H1 (cell line): ENCODE measurements around the gene ZNF407. TPM values are rescaled to one million over a fixed set of nuclear protein-coding genes. Genes with fewer than 3 reads are reported as not detected.

Experiments used
- CREB1 ChIP-seq: IDR thresholded peaks from 2 replicates; pipeline ENCODE4 v1.6.1; 2012; ENCODE audit warnings: inconsistent platforms
- EZH2 ChIP-seq: fragments of 200-600 bp; sonication (generic); IDR thresholded peaks from 2 replicates; pipeline ENCODE4 v1.7.1; 2012; ENCODE audit warnings: low read depth, mild to moderate bottlenecking, moderate library complexity, low read length, inconsistent platforms; ENCODE audit not compliant: severe bottlenecking
- POU5F1 ChIP-seq: IDR thresholded peaks from 2 replicates; pipeline ENCODE4 v1.6.1; 2011; ENCODE audit warnings: low read depth, mild to moderate bottlenecking, low read length, moderate library complexity
- RXRA ChIP-seq: IDR thresholded peaks from 2 replicates; pipeline ENCODE4 v1.6.1; 2011; ENCODE audit warnings: low read depth, mild to moderate bottlenecking, low read length, moderate library complexity; ENCODE audit not compliant: insufficient read depth
- SIN3A ChIP-seq, 2 experiments: IDR thresholded peaks in 1 of 2; conservative IDR thresholded peaks in 1 of 2; 2 replicates each; pipeline ENCODE4 v1.6.1; 2011 to 2012; ENCODE audit warnings: low read length in 2 of 2, improper control_type of control experiment in 1 of 2, low read depth in 1 of 2, mild to moderate bottlenecking in 1 of 2
- TAF7 ChIP-seq: optimal IDR thresholded peaks from 2 replicates; pipeline ENCODE3; 2011; ENCODE audit warnings: low read depth, mild to moderate bottlenecking, inconsistent platforms, low read length, moderate library complexity, borderline replicate concordance
- USF2 ChIP-seq: IDR thresholded peaks from 2 replicates; pipeline ENCODE4 v1.6.1; 2011; ENCODE audit warnings: low read length, improper control_type of control experiment
- polyA plus RNA-seq, 7 experiments: library from polyadenylated mRNA; depleted of rRNA in 3 of 7; stranded (reverse) in 5 of 7; unstranded in 2 of 7; fragments of >200 nt in 5 of 7; fragments of 200-250 nt in 2 of 7; gene quantifications; 1 replicate in 5 of 7; 2 replicates in 1 of 7; 4 replicates in 1 of 7; pipeline versions ENCODE4 v1.2.1 to v1.2.3, GENCODE V29; 2011 to 2013; ENCODE audit warnings: missing spikeins in 2 of 7, mixed read lengths in 2 of 7
- total RNA-seq: library from RNA; stranded (reverse); fragmentation: NEBNext Ultra II Directional; extraction: Animal tissue kit (Norgen Biotek cat#: 25700); gene quantifications from 2 replicates; pipeline ENCODE4 v1.2.1, GENCODE V29; 2021
- TF ChIP-seq, protein P1 (sequence below): IDR thresholded peaks from 2 replicates; pipeline ENCODE4 v1.6.1; 2012; ENCODE audit warnings: inconsistent platforms

ZNF407 gene
- total and polyA plus RNA-seq, 2 of the 8 experiments (the other 6 are each of a cell fraction or from before 2014, with no cell fraction given), result 1.5 to 6.8 TPM

DNA sequence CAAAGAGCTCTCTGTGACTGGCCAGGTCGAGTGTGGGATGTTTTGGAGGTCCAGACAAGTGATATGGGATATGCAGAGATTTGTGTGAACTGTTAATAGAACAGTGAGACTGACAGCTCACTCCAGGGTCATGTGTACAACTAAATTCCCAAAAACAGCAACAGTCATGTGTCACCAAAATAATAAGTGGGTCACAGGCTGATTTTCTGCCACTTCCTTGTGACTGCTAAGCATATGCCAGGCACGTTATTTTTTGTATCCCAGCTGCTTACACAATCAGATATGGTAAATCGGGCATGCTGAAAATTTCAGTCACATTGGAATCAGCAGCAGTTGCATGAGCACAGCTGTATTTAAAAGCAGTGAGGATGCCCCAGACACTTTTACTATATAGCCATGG, 412.6 kb downstream of the ZNF407 start (continued):
- no peak for TF ChIP-seq SIN3A (conservative IDR thresholded peaks at IDR 0.05 in 1 of 2, IDR thresholded peaks at IDR 0.05 in 1 of 2; ENCODE audit: low read depth in 1 of 2, low read length in 2 of 2)
- TF ChIP-seq POU5F1, result no peak
- TF ChIP-seq CREB1, result no peak
- TF ChIP-seq, protein P1, sequence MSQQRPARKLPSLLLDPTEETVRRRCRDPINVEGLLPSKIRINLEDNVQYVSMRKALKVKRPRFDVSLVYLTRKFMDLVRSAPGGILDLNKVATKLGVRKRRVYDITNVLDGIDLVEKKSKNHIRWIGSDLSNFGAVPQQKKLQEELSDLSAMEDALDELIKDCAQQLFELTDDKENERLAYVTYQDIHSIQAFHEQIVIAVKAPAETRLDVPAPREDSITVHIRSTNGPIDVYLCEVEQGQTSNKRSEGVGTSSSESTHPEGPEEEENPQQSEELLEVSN, result no peak
- no peak for TF ChIP-seq RXRA
- no peak for TF ChIP-seq TAF7
- no peak for TF ChIP-seq EZH2
- TF ChIP-seq USF2, result no peak
- TF ChIP-seq, all 59 proteins: peak for 0
